Diencephalon (tissue), 1 donor: ENCODE measurements around the gene PTPN4. TPM values are rescaled to one million over a fixed set of nuclear protein-coding genes. Genes with fewer than 3 reads are reported as not detected.

Source experiments
- total RNA-seq: library from RNA; depleted of rRNA; stranded (reverse); fragments of >200 nt; gene quantifications from one replicate; pipeline ENCODE4 v1.2.3, GENCODE V29; 2014

The PTPN4 gene, protein sequence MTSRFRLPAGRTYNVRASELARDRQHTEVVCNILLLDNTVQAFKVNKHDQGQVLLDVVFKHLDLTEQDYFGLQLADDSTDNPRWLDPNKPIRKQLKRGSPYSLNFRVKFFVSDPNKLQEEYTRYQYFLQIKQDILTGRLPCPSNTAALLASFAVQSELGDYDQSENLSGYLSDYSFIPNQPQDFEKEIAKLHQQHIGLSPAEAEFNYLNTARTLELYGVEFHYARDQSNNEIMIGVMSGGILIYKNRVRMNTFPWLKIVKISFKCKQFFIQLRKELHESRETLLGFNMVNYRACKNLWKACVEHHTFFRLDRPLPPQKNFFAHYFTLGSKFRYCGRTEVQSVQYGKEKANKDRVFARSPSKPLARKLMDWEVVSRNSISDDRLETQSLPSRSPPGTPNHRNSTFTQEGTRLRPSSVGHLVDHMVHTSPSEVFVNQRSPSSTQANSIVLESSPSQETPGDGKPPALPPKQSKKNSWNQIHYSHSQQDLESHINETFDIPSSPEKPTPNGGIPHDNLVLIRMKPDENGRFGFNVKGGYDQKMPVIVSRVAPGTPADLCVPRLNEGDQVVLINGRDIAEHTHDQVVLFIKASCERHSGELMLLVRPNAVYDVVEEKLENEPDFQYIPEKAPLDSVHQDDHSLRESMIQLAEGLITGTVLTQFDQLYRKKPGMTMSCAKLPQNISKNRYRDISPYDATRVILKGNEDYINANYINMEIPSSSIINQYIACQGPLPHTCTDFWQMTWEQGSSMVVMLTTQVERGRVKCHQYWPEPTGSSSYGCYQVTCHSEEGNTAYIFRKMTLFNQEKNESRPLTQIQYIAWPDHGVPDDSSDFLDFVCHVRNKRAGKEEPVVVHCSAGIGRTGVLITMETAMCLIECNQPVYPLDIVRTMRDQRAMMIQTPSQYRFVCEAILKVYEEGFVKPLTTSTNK
- total RNA-seq: 149 TPM

DNA sequence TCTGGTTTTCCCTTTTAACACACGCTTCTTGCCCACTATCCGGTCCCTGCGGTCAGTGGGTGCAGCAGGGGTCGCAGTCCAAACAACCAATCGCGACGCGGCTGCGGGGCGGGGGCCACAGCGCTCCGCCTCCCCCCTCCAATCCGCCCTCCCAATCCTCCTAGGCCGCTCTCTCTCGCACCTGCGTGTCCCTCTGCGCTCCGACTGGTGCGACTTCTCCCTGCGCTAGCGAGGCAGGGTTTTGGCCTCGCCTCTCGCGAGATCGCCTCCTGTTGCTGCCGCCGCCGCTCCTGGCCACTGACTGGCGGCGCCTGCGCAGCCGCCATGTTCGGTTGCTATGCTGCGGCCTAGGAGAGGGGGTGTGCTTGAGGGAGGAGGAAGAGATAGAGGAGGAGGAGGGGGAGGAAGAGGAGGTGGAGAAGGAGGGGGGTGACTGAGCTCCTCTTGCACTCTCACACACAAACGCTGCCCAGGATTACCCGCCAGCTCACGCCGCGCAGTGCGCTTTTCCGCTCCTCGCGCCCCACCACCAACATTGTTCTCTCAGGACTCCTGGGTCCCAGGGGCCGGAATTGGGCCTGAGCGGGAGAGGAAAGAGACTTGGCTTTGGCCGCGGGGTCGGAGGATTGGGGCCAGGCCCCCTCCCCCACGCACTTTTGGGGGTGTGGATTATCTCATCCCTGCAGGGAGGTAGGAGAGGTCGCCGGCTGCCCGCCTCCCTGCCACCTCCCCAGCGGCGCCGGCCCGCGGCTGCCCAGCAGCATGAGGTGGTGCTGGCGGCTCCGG, at the start of gene PTPN4:
Gene PTPN4 (plus strand): TSS at position 472 of the 786 bp plus-strand sequence. CDS start 49,932 bp downstream, outside the sequence.

DNA sequence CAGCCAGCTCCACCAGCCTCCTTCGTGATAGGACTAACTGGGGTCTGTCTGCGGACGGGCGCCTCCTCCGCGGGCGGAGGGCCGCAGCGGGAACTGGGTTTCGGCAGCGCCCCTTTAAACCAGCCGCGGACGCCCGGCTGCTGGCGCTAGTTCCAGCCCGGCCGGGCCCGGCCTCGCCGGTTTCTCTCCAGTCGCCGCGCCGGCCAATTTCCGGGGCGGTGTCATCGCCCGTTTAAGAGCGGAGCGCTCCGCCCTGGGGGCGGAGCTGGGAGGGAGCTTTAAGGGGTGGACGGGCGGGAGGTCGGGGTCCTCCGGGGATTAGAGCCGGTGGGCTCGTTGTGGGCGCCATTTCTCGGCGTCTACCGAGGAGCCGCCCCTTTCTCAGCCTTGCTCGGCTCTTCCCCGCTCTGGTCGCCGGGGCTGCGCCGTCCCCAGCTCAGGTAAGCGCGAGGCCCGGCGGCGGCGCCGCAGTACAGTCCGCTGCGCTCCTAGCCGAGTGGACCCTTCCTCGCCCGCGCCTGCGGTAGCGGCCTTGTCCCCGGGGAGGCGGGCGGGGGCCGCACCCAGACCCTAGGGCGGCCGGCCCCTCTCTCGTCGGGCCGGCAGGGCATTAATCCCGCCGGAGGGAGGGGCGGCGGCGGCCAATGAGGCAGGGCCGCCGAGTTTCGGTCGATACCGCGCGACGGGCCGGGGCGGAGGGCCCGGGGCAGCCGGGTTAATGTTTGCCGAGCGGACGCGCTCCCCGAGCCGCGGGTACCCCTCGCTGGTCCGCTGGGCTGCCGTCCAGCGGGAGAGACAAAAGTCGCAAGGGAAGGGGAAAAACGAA, 253.3 kb downstream of the PTPN4 start, which contains the start of gene EPB41L5:
Gene EPB41L5 (plus strand): TSS at position 307 of the 826 bp plus-strand sequence. CDS start 6,008 bp downstream, outside the sequence.

Other genes starting within 250 kb of the PTPN4 start
- 0.69 TPM for gene SCTR, start 235.4 kb upstream of the PTPN4 start, total RNA-seq
- 25.4 TPM for gene CFAP221, start 215.5 kb upstream of the PTPN4 start, total RNA-seq
- 11.5 TPM for gene TMEM177, start 80.7 kb upstream of the PTPN4 start, total RNA-seq